Measurements from ENCODE around the gene RGS4.

The RGS4 gene

DNA sequence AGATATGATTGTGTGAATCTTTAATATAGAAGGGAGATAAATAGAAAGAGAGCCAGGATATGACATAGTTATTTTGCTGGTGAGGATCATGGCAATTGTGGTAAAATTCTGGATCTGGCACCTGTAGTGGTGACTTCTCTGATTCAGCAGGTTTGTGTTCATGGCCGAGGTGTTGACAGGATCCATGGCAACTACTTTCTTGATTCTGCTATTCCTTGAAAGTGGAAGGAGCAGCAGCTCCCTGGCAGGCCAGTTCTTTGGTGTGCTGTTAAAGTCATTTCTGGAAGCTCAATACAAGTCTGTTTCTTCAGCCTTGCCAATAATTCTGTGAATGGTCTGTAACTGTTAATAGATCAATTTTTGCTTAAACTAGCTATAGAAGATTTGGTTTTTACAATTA, 33.4 kb downstream of the RGS4 start:
- DNase-seq (ENCODE audit: extremely low spot score): no peak
- ChIA-PET POLR2A (no interaction called here), CTCF (no interaction called here)
- TF ChIP-seq, protein P1, sequence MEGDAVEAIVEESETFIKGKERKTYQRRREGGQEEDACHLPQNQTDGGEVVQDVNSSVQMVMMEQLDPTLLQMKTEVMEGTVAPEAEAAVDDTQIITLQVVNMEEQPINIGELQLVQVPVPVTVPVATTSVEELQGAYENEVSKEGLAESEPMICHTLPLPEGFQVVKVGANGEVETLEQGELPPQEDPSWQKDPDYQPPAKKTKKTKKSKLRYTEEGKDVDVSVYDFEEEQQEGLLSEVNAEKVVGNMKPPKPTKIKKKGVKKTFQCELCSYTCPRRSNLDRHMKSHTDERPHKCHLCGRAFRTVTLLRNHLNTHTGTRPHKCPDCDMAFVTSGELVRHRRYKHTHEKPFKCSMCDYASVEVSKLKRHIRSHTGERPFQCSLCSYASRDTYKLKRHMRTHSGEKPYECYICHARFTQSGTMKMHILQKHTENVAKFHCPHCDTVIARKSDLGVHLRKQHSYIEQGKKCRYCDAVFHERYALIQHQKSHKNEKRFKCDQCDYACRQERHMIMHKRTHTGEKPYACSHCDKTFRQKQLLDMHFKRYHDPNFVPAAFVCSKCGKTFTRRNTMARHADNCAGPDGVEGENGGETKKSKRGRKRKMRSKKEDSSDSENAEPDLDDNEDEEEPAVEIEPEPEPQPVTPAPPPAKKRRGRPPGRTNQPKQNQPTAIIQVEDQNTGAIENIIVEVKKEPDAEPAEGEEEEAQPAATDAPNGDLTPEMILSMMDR (IDR thresholded peaks at IDR 0.05; ENCODE audit: control extremely low read depth, extremely low read depth, low read depth, missing control alignments): no peak

DNA sequence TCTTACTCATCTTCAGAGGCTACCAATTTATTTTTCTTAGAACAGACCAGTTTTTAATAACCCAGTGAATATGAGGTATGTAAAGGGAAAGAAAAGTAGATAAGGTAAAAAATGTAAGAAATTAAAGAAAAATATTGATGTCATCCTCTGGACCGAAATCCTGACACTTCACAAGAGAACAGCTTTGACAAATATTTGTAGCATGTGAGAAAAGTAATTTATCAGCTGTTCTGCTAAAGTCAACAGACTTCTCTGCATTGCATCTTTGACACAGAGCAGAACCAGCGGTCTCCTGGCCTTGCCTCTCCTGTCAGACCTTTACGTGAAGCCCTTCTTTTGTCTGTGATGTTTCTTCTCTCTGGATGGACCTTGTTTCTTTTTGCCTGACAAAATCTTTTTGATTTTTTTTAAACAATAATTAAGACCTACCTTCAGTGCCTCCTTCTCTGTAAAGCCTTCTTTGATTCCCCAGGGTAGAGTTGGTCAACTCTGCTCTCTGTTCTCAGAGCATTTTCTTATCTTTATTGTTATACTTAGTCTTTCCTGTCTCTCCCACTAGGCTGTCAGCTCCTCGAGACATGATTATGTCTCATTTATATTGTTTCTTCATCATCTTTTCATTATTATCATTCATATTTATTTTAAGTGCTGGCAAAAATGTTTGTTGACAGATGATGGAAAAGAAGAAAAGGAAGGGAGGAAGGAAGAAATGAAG, 35.4 kb downstream of the RGS4 start:
- no peak for DNase-seq (ENCODE audit: extremely low spot score)
- TF ChIP-seq, protein P1 (IDR thresholded peaks at IDR 0.05; ENCODE audit: control extremely low read depth, extremely low read depth, low read depth, missing control alignments): no peak
- POLR2A ChIA-PET: no interaction called here
- CTCF ChIA-PET: no interaction called here

DNA sequence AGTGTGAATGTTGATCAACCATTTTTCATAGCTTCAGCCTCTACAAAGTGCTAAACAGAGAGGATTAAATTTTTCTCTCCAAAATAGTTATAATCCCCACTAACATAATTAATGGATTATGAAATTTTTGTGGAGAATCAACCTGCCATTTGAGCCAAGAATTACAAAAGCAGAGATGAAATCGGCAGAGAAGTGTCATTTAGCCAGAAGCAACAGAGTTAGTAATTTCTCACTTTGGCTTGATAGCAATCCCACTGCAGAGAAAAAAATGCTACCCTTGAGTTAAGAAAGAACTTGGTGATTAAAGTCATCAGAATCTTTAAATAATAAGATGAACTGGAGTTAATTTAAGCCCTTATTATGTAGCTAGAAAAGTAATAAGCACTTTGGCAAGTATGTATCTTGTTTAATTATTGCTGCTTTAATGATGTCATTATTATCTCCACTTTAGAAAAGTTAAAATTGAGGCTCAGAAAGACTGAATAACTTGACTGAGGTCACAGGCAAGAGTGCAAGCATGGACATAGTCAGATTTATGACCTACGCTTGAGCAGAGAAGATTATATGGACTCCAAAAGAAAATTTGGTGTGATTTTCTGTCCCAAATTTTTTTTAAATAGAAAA, 37.3 kb downstream of the RGS4 start:
- no peak for DNase-seq (ENCODE audit: extremely low spot score)
- ChIA-PET CTCF (no interaction called here), POLR2A (no interaction called here)

DNA sequence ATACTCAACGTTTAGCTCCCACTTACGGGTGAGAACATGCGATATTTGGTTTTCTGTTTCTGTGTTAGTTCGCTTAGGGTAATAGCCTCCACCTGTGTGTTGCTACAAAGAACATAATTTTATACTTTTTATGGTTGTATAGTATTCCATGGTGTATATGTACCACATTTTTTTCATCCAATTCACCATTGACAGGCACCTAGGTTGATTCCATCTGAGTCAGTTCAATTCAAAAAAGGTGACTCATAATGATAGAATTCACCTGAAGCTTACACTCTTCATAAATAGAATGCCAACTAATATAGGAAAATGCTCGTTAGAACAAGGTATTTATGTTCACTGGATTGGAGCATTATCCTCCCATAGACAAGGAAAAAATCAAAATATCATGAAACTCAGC, 38.5 kb downstream of the RGS4 start:
- CTCF ChIA-PET: interaction anchor here (1.9 kb wide), 1 partner anchor 11 kb away, joined by 7 read pairs; no protein-coding TSS in a partner anchor
- POLR2A ChIA-PET: no interaction called here
- TF ChIP-seq, protein P1 (IDR thresholded peaks at IDR 0.05; ENCODE audit: control extremely low read depth, extremely low read depth, low read depth, missing control alignments): no peak
- no peak for DNase-seq (ENCODE audit: extremely low spot score)

More for the DNA sequence above, 37.3 kb downstream of the RGS4 start:
- TF ChIP-seq, protein P1 (IDR thresholded peaks at IDR 0.05; ENCODE audit: control extremely low read depth, extremely low read depth, low read depth, missing control alignments): no peak

DNA sequence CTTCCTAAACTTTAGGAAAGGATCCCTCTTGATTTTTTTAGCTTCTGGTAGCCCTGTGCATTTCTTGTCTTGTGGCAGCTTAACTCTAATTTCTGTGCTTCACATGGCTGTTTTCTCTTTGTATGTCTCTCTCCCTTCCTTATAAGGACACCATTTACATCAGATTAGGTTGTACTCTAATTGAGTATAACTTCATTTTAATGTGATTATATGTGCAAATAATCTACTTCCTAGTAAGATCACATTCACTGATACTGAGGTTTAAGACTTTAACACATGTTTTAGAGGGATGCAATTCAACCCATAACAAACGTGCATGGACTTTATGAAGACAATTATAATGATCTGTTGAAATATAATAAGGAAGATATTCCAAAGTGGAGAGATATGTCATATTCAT, 46.7 kb downstream of the RGS4 start:
- ChIA-PET POLR2A (no interaction called here), CTCF (no interaction called here)
- TF ChIP-seq, protein P1 (IDR thresholded peaks at IDR 0.05; ENCODE audit: control extremely low read depth, extremely low read depth, low read depth, missing control alignments): no peak
- DNase-seq (ENCODE audit: extremely low spot score): no peak

DNA sequence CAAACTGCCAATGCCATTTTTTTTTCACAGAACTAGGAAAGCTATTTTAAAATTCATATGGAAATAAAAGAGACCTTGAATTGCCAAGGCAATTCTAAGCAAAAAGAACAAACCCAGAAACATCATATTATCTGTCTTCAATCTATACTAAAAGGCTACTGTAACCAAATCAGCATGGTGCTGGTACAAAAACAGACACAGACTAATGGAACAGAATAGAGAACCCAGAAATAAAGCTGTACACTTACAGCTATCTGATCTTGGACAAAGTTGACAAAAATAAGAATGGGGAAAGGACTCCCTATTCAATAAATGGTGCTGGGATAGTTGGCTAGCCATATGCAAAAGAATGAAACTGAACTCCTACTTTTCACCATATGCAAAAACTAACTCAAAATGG, 50.5 kb downstream of the RGS4 start:
- POLR2A ChIA-PET: no interaction called here

More for the DNA sequence above, 50.5 kb downstream of the RGS4 start:
- CTCF ChIA-PET: no interaction called here
- TF ChIP-seq, protein P1 (IDR thresholded peaks at IDR 0.05; ENCODE audit: control extremely low read depth, extremely low read depth, low read depth, missing control alignments): no peak
- no peak for DNase-seq (ENCODE audit: extremely low spot score)
